Measurements from ENCODE around the gene STAB1.

The STAB1 gene

DNA sequence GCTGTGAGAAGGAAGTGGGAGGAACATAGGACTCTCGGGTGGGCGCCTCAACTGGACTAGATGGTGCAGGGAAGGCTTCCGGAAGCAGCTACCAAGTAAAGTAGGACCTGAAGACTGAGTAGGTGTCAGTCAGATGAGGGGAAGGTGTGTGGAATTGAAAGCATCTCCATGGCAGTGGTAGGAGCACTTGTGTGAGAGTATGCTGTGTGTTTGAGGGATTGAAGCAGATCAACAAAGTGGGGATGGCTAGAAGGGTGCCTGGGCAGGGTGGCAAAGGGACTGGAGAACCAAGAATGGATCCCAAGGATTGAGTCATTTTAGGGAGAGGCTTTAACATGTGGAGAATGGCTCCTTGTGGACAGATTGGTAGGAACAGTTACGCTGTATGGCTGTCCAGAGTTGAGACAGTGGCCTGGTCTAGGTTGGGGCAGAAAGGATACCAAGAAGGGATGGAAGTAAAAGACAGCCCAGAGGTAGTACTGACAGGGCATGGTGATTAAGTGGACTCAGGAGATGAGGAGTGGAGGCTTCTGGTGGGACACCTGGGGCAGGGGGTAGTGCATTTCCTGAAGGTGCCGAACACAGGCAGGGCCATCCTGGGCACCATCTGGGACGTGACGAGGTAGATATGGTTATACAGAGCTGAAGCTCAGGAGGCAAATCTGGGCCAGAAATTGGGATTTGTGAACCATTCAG, 42.7 kb downstream of the STAB1 start:
- no peak for DNase-seq

DNA sequence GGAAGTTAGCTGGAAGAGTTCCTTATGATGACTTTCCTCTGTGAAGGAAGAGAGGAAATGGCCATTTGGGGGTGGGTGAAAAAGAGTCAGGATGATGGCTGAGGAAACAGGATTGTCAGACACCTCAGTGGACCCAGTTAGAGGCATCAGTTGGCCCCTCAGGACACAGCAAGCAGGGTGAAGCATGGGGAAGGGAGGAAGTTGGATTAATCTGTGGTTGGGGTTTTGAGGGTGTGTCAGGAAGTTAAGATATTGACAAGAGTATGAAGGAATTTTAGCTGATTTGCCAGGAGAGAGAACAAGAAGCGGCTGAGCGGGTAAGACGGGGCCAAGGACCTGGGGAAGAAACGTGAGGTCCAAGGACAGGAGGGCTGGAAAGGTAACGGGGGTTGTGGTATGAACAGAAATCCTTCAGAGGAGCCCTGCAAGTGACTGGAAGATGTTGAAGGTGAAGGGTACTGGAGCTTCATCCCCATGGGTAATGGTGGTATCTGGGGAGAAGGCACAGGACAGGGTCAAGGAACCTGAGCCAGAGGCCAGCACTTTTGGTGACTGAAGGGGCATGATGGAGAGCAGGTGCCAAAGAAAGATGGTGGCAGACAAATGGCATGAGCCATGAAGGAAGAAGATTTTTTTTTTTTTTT, 44.0 kb downstream of the STAB1 start:
- no peak for DNase-seq

DNA sequence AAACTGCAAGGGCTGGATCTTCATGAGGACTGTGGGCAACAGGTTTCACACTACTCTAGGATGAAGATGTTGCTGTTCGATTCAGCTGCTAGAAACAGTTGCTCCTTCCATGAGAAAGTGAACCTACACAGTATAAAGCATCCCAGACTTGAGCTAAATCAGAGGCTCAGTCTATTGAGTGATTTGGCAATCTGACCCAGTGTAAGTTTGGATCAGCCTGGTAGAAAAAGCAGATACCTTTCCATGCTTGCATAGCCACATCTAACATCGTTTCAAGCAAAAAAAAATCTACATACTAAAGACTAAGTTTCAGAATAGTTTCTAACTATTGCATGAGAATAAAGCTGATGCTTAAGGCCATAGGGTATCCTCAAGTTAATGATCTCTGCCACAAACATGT, 45.9 kb downstream of the STAB1 start:
- no peak for DNase-seq

DNA sequence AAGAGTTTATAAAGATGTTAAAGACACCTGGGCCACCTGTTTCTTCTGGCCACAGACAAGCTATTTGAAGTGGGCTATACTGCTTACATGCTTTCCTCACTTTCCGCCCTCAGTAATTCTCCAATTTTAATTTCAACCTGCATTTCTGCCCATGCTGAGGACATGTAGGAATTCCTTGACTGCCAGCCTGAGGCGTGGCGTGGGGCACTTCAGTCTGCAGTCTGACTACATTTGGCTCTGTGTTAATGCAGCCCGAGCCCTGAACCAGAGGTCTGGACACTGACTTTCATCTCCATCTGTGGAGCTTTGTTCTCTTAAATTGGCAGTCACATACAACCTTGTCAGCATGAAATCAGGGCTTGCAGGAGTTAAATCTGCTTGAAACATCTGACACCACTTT, 49.8 kb downstream of the STAB1 start:
- DNase-seq, result no peak

DNA sequence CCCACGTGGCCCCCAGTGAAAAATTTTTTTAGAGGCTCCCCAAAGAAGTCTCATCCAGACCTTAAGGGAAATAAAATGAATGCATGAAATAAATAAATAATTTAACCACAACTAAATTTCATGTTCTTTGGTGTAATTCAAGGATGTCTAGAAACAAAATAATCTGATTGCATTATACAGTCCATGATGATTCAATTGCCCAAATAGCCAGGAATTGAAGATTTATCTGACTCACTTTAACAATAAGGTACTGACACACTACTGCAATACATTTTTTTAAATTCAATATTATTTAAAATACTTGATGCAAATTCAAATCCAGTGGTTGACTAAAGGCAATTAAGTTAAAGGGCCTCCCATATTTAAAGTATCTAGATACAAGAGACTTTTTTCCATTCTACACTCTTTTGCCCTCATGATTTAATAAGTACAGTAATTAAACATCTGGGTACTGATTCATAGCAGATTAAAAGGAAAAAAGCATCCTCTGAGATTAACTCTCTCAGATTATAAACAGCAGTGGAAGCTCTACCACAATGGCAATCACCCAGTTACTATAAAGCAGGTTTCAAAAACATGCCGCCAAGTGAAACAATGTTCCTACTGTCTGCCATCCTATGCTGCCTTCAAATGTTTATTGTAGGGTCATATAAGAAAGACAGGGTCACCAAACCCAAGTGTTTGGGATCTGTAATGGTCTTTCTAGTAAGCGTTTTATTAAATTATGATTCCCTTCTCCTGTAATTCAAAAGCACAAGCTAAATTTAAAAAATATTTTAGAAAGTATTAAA, 51.2 kb downstream of the STAB1 start:
- DNase-seq, result no peak

DNA sequence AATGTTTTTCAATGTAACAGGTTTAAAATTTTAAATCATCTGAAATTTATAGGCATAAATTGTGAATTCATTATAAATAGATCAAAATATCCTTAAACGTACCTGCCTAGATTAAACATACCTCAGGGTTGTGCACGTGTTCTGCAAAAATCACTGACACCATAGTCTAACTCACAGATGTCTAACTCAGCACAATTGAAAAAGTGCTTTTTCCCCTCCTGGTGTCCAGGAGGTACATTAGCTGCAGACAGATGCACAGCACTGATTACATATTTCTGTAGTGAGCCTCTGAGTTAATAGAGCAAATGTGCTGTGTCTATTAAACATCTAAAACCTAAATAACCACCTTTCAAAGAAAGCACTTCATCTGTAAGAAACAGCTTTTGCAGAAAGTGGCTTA, 52.0 kb downstream of the STAB1 start:
- no peak for DNase-seq

DNA sequence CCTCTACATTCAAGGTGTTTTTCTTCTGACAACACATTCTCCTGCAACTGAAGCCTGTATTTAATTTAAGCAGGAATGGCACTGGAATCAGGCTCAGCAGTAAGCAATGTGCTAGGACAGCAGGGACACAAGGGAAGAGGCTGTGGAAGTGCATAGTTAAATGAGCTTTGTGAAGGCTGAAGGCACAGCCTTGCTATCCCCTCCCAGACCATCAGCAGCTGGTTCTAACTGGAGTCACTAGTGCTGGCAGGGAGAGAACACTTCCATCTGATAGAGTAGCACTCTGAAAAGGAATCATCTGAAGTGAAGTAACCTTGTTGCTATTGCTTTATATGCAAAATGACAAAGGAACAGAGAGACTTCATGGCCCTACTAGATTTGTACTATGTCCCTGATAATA, 56.0 kb downstream of the STAB1 start:
- no peak for DNase-seq

DNA sequence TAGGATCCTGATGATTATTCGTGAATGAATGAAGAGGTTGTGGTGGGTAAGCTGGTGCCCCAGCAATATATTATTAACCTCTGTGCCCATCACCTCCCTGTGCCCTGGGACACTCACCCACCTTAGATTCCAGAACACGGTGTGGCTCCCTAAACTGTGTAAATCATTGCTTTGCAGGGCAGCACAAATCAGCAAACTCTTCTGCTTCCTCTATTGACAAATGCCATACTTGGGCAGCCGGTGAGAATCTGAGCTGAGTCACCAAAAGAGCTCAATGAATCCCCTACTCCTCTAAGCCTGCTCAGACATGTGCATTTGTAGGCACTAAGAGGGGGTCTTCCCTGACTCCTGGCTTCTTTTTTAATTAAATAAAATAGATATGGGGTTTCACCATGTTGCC, 57.0 kb downstream of the STAB1 start:
- no peak for DNase-seq

DNA sequence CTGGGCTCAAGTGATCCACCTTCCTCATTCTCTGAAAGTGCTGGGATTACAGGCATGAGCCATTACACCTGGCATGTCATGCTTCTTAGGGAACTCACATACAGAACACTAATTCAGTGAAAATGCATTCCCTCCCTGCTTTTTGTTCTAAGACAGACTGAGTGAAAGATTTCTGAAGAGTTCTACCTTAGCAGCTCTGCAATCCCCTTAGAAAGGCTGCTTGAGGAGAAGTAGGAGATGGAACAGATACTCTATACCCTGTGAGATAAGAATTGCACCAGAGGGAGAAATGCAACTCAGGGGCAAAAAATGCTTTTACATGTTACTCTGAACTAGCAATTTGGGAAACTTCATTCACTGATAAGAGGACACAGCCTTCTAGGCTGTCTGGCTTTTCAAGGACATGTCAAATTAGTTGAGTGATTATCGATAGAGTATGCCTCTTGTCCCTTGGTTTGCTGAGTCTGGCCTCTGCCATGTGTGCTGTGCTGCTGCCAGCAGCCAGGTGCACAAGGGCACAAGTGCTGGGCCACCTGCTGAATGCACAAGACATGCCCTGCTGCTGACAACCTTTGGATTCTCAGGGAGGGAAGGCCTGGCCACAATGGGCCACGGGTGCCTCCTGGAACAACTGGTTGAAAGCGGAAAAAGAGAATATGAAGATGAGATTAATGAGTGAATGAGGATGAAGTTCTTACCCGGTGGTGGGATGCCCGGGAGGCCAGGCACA, 59.1 kb downstream of the STAB1 start:
- DNase-seq, result no peak

DNA sequence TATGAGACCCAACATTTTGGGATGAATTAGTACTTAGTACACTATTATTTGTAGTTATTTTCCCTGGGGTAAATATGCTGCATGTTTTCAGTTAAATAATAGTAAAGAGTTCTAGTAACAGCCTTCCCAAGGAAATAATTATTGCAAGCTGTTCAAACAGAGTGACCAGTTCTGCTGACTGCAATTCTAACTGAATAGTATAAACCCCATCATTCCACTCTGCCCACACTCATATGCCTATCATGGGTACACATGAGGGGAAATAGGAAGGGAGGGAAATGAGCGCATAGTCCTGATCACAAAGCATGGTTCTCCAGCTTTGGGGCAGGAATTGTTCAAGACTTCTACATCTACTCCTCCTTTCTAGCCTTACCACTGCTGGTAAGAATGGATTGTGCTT, 59.9 kb downstream of the STAB1 start:
- DNase-seq, result no peak

DNA sequence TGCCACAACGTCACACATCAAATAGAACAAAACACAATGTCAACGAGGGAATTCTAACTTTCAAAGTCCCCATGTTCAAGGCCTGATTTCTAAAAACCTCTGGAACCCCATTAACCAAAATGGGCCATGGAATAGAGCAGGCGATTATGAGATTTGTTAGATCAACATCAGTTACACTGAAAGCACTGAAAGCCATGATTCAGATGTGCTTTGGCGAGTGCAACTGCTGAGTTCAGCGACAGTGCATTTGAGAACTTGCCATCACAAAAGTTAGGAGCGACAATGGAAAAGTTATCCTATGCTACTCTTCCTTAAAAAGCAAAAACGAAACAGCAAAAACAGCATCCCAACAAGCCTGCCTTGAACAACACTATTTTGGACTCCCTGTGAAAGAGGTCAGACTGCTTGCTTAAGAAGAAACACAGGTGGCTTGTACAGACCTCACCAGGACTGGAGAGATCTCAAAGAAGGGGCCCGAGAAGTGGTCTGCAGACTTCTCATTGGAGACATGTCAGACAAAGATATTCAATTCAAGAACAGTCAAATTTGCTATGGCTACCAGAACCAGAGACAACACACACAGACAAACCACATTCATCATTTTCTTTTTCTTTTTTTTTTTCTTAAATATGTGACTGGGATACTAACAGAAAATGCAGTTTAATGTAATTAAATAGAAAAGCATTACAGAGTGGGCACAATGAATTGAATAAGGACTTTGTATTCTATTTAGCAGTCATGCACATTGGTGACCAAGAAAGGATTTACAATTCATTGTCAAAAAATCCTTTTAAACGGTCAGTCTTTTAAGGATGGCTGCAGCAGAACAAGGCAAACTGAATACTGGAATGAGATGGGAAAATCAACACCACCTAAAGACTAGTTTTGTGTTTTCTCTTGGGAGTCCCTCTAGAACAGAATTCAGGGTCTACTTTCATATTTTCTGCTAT, 62.1 kb downstream of the STAB1 start:
- no peak for DNase-seq

DNA sequence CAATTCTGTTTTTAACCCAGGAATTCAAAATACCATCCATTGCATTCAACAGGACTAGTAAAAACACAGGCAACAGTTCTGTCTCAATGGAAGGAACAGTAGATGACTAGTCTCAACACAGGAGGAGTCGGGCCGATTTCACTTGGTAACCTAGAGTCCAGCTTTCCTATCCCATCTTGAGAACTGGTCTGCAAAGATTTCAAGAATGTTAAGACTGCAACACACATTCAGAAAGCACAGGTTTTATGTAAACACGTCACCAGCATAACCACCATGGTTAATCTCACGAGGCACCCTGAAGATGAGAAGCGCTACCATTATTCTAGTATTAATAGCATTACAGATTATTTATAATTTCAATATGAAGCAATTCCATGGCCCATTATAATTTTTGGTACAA, 63.3 kb downstream of the STAB1 start:
- DNase-seq, result no peak

DNA sequence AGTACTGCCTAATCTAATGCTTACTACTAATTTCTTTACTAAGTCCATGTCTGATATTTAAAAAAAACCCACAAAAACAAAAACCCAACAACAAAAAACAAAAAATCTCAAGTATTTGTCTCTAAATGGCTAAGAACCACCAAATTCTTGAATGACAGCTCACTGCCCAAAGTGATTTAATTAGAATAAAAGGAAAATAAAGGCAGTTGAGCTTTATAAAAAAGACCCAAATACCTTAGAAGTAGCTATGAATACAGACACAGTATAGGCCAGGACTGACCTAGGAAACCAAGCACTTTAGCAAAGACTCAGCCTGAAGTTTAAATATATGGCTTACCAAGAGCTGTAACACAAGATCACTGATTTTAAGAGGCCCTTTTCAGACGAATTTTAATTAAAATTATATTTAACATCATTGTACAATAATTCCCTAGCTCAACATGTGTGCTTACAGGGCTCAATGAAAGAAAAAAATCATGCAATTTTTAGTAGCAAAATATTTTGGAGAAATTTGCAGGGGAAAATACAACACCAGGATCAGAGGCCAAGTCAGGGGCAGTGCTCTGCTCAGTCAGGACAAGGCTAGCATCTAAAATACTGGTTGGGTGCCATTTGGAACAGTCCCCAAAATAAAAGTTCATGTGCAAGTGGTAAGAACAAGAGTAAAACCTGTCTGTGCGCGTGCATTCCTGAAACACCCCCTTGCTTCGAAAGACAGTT, 66.0 kb downstream of the STAB1 start:
- no peak for DNase-seq

DNA sequence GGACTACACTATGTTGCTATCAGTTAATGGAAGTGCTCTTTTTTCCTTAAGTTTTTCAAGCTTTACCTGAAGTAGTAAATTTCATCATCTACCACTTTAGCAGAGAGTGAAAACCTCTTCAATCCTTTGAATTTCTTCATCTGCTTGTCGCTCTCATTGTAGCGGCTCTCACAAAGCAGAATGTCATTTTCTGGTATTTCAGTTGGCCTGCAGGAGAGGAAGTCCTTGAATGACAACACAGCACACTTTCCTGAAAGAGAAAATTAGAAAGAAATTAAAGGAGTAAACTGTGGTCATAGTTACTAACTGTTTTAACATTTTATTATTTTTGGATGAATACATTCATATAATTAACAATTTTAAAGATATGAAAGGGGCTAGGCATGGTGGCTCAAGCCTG, 68.8 kb downstream of the STAB1 start:
- no peak for DNase-seq

DNA sequence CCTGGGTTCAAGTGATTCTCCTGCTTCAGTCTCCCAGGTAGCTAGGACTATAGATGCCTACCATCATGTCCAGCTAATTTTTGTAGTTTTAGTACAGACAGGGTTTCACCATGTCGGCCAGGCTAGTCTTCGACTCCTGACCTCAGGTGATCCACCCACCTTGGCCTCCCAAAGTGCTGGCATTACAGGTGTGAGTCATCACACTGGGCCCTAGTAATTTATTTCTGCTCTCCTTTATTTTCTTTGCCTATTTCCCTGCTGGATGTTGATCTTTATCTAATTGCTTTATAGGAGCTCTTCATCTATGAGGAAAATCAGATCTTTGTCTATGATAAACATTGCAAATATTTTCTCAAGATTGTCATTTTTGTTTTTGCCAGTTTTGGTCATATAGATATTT, 72.9 kb downstream of the STAB1 start:
- DNase-seq, result no peak

DNA sequence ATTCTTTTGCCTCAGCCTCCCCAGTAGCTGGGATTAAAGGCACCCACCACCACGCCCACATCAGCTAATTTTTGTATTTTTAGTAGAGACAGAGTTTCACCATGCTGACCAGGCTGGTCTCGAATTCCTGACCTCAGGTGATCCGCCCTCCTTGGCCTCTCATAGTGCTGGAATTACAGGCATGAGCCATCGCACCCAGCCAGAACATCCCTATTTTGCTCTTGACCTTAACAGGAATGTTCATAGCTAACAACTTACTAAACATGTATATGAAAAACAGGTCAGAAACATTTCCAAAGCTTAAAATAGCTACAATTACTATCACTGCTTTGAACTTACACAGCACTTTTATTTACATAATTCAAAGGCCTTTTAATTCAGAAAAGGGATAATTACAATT, 74.9 kb downstream of the STAB1 start:
- no peak for DNase-seq

DNA sequence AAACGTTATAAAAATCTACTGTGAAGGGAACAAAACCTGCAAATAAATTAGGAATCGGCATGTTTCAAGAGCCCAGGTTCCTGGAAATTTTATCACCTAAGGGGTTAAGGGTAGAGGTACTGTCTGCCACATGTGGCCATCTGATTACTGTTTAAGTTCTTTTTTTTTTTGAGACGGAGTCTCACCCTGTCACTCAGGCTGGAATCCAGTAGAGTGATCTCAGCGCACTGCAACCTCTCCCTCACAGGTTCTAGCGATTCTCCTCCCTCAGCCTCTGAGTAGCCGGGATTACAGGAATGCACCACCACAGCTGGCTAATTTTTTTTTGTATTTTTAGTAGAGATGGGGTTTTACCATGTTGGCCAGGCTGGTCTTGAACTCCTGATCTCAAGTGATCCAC, 77.1 kb downstream of the STAB1 start:
- DNase-seq, result no peak
